H9 (cell line): ENCODE results near the gene TEX48. TPM values are rescaled to one million over a fixed set of nuclear protein-coding genes. Genes with fewer than 3 reads are reported as not detected.

Source experiments
- DNase-seq: peaks from one replicate; pipeline ENCODE4 v3.0.0-alpha.2; 2017
- H2AFZ ChIP-seq: one replicate; pipeline ENCODE4 v1.6.1; 2013; ENCODE audit warnings: mild to moderate bottlenecking, low read length, control low read depth, moderate library complexity
- H2AK5ac ChIP-seq: 2 replicates; pipeline ENCODE4 v1.6.1; 2013; ENCODE audit warnings: low read length, control low read depth, mixed read lengths; ENCODE audit not compliant: insufficient read length
- H2BK120ac ChIP-seq: one replicate; pipeline ENCODE4 v1.6.1; 2013; ENCODE audit warnings: low read depth, mild to moderate bottlenecking, low read length, control low read depth, inconsistent platforms; ENCODE audit not compliant: poor library complexity, severe bottlenecking
- H2BK12ac ChIP-seq: 2 replicates; pipeline ENCODE4 v1.6.1; 2013; ENCODE audit warnings: low read length, control low read depth, mixed read lengths, low read depth; ENCODE audit not compliant: insufficient read length
- H2BK15ac ChIP-seq: 2 replicates; pipeline ENCODE4 v1.6.1; 2013; ENCODE audit warnings: low read depth, low read length, control low read depth
- H2BK20ac ChIP-seq: one replicate; pipeline ENCODE4 v1.6.1; 2013; ENCODE audit warnings: low read depth, mild to moderate bottlenecking, low read length, control low read depth, inconsistent platforms; ENCODE audit not compliant: poor library complexity, severe bottlenecking
- H2BK5ac ChIP-seq: 2 replicates; pipeline ENCODE4 v1.6.1; 2013; ENCODE audit warnings: low read length, control low read depth, mixed read lengths; ENCODE audit not compliant: insufficient read length
- H3K14ac ChIP-seq: 2 replicates; pipeline ENCODE4 v1.6.1; 2013; ENCODE audit warnings: low read length, control low read depth; ENCODE audit not compliant: insufficient read depth
- H3K18ac ChIP-seq: 2 replicates; pipeline ENCODE4 v1.6.1; 2013; ENCODE audit warnings: low read depth, mild to moderate bottlenecking, mixed read lengths, low read length, control low read depth; ENCODE audit not compliant: insufficient read length
- H3K23ac ChIP-seq: 2 replicates; pipeline ENCODE4 v1.6.1; 2013; ENCODE audit warnings: low read length, control low read depth, mixed read lengths, low read depth; ENCODE audit not compliant: insufficient read length
- H3K23me2 ChIP-seq: 2 replicates; pipeline ENCODE4 v1.6.1; 2013; ENCODE audit warnings: low read depth, mild to moderate bottlenecking, mixed read lengths, low read length, control low read depth; ENCODE audit not compliant: insufficient read length, poor library complexity, severe bottlenecking
- H3K27ac ChIP-seq: 2 replicates; pipeline ENCODE4 v1.5.1; 2013; ENCODE audit warnings: low read length, control low read depth, mixed read lengths, low read depth; ENCODE audit not compliant: insufficient read length
- H3K27me3 ChIP-seq: 2 replicates; pipeline ENCODE4 v1.6.1; 2013; ENCODE audit warnings: low read length, control low read depth, inconsistent platforms; ENCODE audit not compliant: insufficient read depth
- H3K4ac ChIP-seq: 2 replicates; pipeline ENCODE4 v1.6.1; 2013; ENCODE audit warnings: low read depth, mild to moderate bottlenecking, control low read depth, inconsistent platforms, low read length, moderate library complexity
- H3K4me1 ChIP-seq: 2 replicates; pipeline ENCODE4 v1.6.1; 2013; ENCODE audit warnings: low read length, control low read depth, inconsistent platforms; ENCODE audit not compliant: insufficient read depth
- H3K4me2 ChIP-seq: 2 replicates; pipeline ENCODE4 v1.6.1; 2013; ENCODE audit warnings: low read length, control low read depth, mixed read lengths; ENCODE audit not compliant: insufficient read length, insufficient read depth
- H3K56ac ChIP-seq: 2 replicates; pipeline ENCODE4 v1.6.1; 2013; ENCODE audit warnings: low read depth, mild to moderate bottlenecking, mixed read lengths, low read length, control low read depth; ENCODE audit not compliant: insufficient read length
- H3K79me1 ChIP-seq: 2 replicates; pipeline ENCODE4 v1.6.1; 2013; ENCODE audit warnings: low read depth, mild to moderate bottlenecking, moderate library complexity, low read length, control low read depth, inconsistent platforms; ENCODE audit not compliant: insufficient read depth, poor library complexity, severe bottlenecking
- H3K79me2 ChIP-seq: 2 replicates; pipeline ENCODE4 v1.6.1; 2013; ENCODE audit warnings: low read length, control low read depth, inconsistent platforms; ENCODE audit not compliant: insufficient read depth
- H3K9ac ChIP-seq: 2 replicates; pipeline ENCODE4 v1.6.1; 2013; ENCODE audit warnings: low read length, control low read depth, mixed read lengths; ENCODE audit not compliant: insufficient read length; ENCODE audit errors: extremely low read depth
- H3K9me3 ChIP-seq: one replicate; pipeline ENCODE4 v1.6.1; 2013; ENCODE audit warnings: low read depth, low read length, inconsistent platforms; ENCODE audit not compliant: control insufficient read depth
- H3T11ph ChIP-seq: one replicate; pipeline ENCODE4 v1.6.1; 2013; ENCODE audit warnings: mild to moderate bottlenecking, low read length, control low read depth, inconsistent platforms
- H4K20me1 ChIP-seq: one replicate; pipeline ENCODE4 v1.6.1; 2013; ENCODE audit not compliant: control insufficient read depth, insufficient read length, insufficient read depth
- H4K5ac ChIP-seq: 2 replicates; pipeline ENCODE4 v1.6.1; 2013; ENCODE audit warnings: low read depth, mild to moderate bottlenecking, mixed read lengths, low read length, control low read depth; ENCODE audit not compliant: insufficient read length
- H4K8ac ChIP-seq: replicated peaks from 2 replicates; pipeline ENCODE4 v1.6.1; 2013; ENCODE audit warnings: low read length, control low read depth, mixed read lengths, low read depth; ENCODE audit not compliant: insufficient read length
- H4K91ac ChIP-seq: 2 replicates; pipeline ENCODE4 v1.6.1; 2013; ENCODE audit warnings: low read depth, mild to moderate bottlenecking, moderate library complexity, mixed read lengths, low read length, control low read depth; ENCODE audit not compliant: insufficient read length
- H3K27ac Mint-ChIP-seq, 3 experiments: 2 replicates in 2 of 3; 3 replicates in 1 of 3; pipeline ENCODE4 v1.8.0; 2020 to 2021; ENCODE audit warnings: mixed read lengths in 3 of 3, mild to moderate bottlenecking in 1 of 3, moderate library complexity in 1 of 3
- H3K27me3 Mint-ChIP-seq: 2 replicates; pipeline ENCODE4 v1.8.0; 2021; ENCODE audit warnings: low read depth, mild to moderate bottlenecking, moderate library complexity, mixed read lengths
- H3K36me3 Mint-ChIP-seq, 3 experiments: 2 replicates in 2 of 3; 3 replicates in 1 of 3; pipeline ENCODE4 v1.8.0; 2020 to 2021; ENCODE audit warnings: low read depth in 3 of 3, mixed read lengths in 3 of 3; ENCODE audit not compliant: insufficient read depth in 1 of 3
- H3K4me1 Mint-ChIP-seq, 2 experiments: 2 replicates each; pipeline ENCODE4 v1.8.0; 2020; ENCODE audit warnings: mixed read lengths in 2 of 2
- H3K4me3 Mint-ChIP-seq, 2 experiments: 2 replicates in 1 of 2; 3 replicates in 1 of 2; pipeline ENCODE4 v1.8.0; 2020 to 2021; ENCODE audit warnings: mild to moderate bottlenecking in 2 of 2, mixed read lengths in 2 of 2, moderate library complexity in 1 of 2
- H3K9me3 Mint-ChIP-seq, 2 experiments: 2 replicates in 1 of 2; 3 replicates in 1 of 2; pipeline ENCODE4 v1.8.0; 2020; ENCODE audit warnings: mild to moderate bottlenecking in 2 of 2, mixed read lengths in 2 of 2, moderate library complexity in 1 of 2
- CTCF ChIP-seq: fragments of 200-600 bp; sonication (generic); conservative IDR thresholded peaks from 3 replicates; pipeline ENCODE4 v1.8.0; 2021; ENCODE audit warnings: antibody characterized with exemption, mild to moderate bottlenecking
- WGBS: extraction: QIAGEN DNeasy Blood & Tissue Kit; methylation state at CpG from one replicate; pipeline ENCODE4 v1.1.7; 2013; ENCODE audit warnings: missing lambda C conversion rate, low lambda C conversion rate, mixed read lengths; ENCODE audit not compliant: insufficient read length; ENCODE audit errors: extremely low coverage; 5-methylcytosine and 5-hydroxymethylcytosine counted together
- total RNA-seq: library from RNA; stranded (reverse); gene quantifications from 2 replicates; pipeline ENCODE4 v1.2.1, GENCODE V29; 2021

Gene TEX48
- total RNA-seq, 1 experiment from 2014 or later: not detected

- Histone ChIP-seq H3K27me3 (no peaks in the 10 kb centered on the region), H3K23ac (no peak overlapping the region), H3T11ph (no peak overlapping the region), H4K8ac (no peak overlapping the region), H4K91ac (no peak overlapping the region), H3K4ac (no peak overlapping the region), H2BK120ac (no peak overlapping the region), H3K79me2 (no peaks in the 10 kb centered on the region), H3K79me1 (no peaks in the 10 kb centered on the region), H4K20me1 (no peaks in the 10 kb centered on the region), H3K4me2 (no peak overlapping the region), H3K27ac (no peak overlapping the region), H3K9ac (no peak overlapping the region), H4K5ac (no peak overlapping the region), H3K4me1 (peaks cover 7% of the 10 kb centered on the region; the same call in 1 of the 2 replicates), H2AFZ (no peak overlapping the region), H2BK5ac (no peak overlapping the region), H2BK20ac (no peak overlapping the region), H3K23me2 (peaks cover 3% of the 10 kb centered on the region), H3K56ac (no peak overlapping the region), H2BK15ac (no peak overlapping the region), H2BK12ac (no peak overlapping the region), H3K14ac (no peak overlapping the region), H3K9me3 (no peaks in the 10 kb centered on the region), H3K18ac (no peak overlapping the region), H2AK5ac (no peak overlapping the region)
- no peaks in the 10 kb centered on the region for H3K27me3 Mint-ChIP-seq
- H3K36me3 Mint-ChIP-seq: peaks cover 4 to 16% (median 13%) of the 10 kb centered on the region in 3 experiments; a peak in 6 of 7 replicates
- no peak overlapping the region for H3K4me3 Mint-ChIP-seq
- no peak for TF ChIP-seq CTCF
- H3K4me1 Mint-ChIP-seq: peaks cover 20 to 24% of the 10 kb centered on the region in 2 experiments
- H3K27ac Mint-ChIP-seq: no peak overlapping the region
- no peaks in the 10 kb centered on the region for H3K9me3 Mint-ChIP-seq
- no CpG with 5 or more reads among the region's 4 CpGs for WGBS
- DNase-seq: no peak
These were observed 65.1 kb downstream of the TEX48 start for GRCh38 chr9:114616684-114617520.

Other genes starting within 250 kb of the TEX48 start
- 2.2 and 2.3 TPM in 2 replicates for gene WHRN, start 176.7 kb downstream of the TEX48 start, total RNA-seq
- gene ATP6V1G1, start 94.4 kb downstream of the TEX48 start, total RNA-seq: 119 and 120 TPM in 2 replicates
- 9.8 TPM in 2 replicates for gene TMEM268, start 70.9 kb downstream of the TEX48 start, total RNA-seq
- not detected in 2 replicates for gene TEX53, start 24.4 kb downstream of the TEX48 start, total RNA-seq
- not detected in 2 replicates for gene TNFSF15, start 123.8 kb upstream of the TEX48 start, total RNA-seq
- gene TNFSF8, start 248.4 kb upstream of the TEX48 start, total RNA-seq: not detected in 2 replicates